Left renal cortex interstitium (tissue), 4 donors: ENCODE measurements around the gene MON2. TPM values are rescaled to one million over a fixed set of nuclear protein-coding genes. Genes with fewer than 3 reads are reported as not detected.
A peak's percentile ranks its signal among the peaks of the same experiment; 100 is the strongest.
"Not testable (repeated sequence)": the region's sequence is repeated elsewhere in the genome, so short reads cannot be mapped to it uniquely, and the experiment has no call there.

ENCODE experiments used
- DNase-seq, 4 donors: peaks; one replicate each; pipeline ENCODE4 v3.0.0-alpha.2; 2013; ENCODE audit warnings: low read depth in 4 of 4, low spot score in 2 of 4, missing footprints in 1 of 4
- polyA plus RNA-seq, 4 donors: library from polyadenylated mRNA; unstranded; fragments of 120-200 nt; gene quantifications; one replicate each; pipeline ENCODE4 v1.2.1, GENCODE V29; 2013; ENCODE audit not compliant: insufficient read length in 4 of 4

MON2 gene
- 10 to 100 TPM; 38.3 to 86.8 (median 56.2) TPM for polyA plus RNA-seq

DNA sequence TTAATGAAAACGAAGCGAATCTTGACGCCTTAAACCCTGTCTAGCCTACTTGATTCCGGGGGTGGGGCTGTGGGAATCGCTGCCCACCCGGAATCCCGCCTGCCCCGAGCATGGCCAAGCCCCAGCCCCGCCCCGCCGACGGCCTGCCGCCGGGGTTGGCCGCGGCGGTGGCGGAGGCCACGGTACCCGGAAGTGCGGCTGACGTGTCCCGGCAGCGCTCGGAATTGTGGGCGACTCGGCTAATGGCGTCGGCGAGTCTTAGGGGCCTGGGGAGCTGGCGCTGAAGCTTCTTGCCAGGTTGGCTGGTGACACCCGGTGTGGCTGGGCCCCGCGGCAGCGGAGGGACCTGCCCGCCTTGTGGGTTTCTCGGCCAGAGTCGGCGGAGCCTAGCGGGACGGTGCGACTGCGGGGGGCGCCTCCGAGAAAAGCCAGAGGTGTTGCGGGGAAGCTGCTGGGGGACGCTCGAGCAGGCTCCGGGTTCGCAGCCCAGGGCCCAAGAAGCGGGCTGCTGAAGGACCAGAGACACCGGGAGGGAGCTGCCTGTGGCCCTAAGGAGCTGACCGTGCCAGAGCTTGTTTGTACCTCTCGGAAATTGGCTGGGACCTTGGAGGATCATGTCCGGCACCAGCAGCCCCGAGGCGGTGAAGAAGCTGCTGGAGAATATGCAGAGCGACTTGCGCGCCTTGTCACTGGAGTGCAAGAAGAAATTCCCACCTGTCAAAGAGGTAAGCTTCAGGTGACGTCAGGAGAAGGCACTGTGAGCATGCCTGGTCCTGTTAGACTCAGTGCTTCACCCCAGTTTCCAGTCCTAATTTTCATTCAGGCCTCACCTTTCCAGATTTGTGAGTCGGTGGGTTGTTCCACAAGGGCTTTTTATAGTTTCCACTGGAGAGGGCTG is at the start of gene MON2:
TSS of gene MON2 (plus strand) at position 233 of the 898 bp plus-strand sequence. CDS start at position 615, 382 bp downstream.
- DNase-seq, result peak; percentile 63 to 83 (median 72)

GRCh38 chr12:62426089-62426488 is 40.5 kb upstream of the MON2 start:
- no peak for DNase-seq

DNA sequence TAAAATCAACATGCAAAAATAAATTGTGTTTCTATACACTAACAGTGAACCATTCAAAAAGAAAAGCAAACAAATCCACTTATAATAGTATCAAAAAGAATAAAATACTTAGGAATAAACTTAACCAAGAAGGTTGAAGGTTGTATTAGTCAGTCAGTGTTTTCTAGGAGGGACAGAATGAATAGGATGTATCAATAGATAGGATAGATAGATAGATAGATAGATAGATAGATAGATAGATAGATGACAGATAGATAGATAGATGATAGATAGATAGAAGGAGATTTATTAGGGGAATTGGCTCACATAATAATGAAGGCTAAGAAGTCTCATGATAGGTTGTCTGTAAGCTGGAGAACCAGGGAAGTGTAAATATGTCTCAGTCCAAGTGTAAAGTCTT is 37.2 kb upstream of the MON2 start:
- no peak for DNase-seq

DNA sequence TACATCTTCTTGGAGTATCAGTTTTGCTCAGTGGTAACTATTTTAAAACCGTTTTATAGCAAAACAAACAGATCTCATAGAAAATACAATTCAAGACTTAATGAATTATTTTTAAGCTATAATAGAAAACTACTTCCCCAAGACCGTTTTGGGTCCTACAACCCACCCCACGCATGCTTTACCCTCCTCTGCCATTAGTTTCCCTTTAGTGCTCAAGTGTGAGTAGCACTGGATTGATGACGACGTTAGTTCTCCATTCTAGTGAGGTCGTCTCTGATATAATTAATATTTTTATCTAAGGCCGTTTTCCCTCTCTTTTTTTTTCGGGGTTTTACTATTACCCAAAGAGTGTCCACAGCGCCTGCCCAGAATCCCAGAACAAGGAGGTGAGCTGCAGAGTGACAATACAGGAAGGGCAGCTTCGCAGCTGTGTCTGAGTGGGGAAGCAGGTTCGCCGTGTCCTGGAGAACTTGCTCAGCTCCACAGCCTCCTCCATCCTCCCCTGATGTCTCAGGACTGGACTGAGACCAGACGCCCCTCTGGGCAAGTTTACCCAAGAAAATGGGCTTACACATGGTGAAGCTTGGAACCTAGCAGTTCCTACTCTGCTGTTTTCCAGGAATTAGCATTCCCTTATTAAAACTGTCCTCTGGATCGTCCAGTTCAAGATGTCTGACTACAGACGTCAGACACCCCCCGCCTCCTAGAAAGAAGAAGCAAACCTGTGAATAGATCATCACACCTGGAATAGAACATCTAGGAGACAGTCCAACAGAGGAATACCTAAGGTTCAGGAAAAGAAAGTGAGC is 31.9 kb upstream of the MON2 start:
- no peak for DNase-seq

- DNase-seq, result peak in 3 of 4 donors; percentile 22 to 47 (median 37)
Measured at GRCh38 chr12:62435303-62436163, 31.1 kb upstream of the MON2 start.

DNA sequence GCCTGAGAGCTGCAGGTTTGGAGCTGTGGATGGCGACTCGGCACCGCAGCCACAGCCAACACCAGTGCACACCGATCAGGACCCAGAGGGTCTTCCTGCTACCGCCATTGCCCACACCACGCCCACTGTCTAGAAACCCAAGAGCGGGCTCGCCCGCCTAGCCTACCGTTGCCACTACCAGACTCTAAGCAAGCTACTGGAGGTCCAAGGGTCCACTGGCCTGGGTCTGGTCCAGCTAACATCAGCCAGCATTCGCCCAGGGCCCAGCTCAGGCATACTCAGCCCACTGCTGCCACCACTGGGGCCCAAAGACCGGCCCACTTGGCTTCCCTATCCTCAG is 30.5 kb upstream of the MON2 start:
- DNase-seq, result no peak

DNA sequence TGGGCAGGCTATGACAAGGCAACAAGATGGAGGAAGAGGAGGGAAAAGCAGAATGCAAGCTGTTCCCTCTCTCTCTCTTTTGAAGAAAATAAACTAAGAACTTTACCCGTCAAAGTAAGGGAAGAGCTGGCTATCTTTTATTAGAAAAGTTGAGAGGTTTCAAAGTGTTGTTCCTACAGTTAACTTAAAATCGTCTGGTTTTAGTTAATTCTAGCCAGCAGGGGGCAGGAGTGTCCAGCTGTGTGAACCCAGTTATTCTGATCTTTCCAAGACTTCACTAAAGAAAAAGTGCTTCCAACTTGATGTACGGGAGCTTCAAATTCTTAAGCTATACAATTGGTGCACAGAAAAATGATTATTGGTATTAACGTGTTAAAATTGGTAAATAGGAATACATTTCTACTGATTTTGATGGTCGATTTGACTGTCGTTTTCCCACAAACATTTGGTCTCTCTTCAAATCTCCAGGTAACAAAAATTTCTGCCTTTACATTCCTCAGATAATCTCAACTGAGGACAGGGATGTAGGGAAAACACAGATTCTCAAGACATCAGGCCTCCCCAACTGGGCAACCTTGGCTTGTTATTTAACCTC is 28.4 kb upstream of the MON2 start:
- peak in 1 of 4 donors; percentile 49 for DNase-seq

DNA sequence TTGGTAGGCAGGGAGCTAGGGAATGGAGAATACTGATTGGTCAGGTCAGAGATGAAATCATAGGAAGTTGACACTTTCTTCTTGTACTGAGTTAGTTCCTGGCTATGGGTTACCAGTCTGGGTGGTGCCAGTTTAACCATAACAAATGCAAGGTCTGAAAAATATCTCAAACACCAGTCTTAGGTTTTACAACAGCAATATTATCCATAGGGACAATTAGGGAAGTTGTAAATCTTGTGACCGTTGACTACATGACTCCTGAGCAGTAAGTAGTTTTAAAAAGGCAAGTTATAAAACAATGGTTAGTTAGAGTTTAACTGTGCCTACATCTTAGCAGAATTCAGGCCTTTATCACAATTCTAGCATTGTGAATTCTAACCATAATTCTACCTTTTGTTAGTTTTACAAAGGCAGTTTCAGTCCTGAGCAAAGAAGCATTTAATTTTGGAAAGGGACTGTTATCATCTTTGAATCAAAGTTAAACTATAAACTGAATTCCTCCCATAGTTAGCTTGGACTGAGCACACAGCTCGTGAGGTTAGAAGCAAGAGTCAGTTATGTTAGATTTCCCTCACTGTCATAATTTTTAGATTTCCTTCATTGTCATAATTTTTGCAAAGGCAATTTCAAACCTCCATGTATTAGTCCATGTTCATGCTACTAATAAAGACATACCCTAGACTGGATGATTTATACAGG is 19.7 kb upstream of the MON2 start:
- no peak for DNase-seq

- DNase-seq, result no peak
Measured at GRCh38 chr12:62448436-62448835, 18.2 kb upstream of the MON2 start.

GRCh38 chr12:62455429-62455828 is 11.2 kb upstream of the MON2 start:
- not testable (repeated sequence) for DNase-seq

GRCh38 chr12:62458626-62459025 is 8.0 kb upstream of the MON2 start:
- no peak for DNase-seq

GRCh38 chr12:62459976-62460375 is 6.7 kb upstream of the MON2 start:
- no peak for DNase-seq

DNA sequence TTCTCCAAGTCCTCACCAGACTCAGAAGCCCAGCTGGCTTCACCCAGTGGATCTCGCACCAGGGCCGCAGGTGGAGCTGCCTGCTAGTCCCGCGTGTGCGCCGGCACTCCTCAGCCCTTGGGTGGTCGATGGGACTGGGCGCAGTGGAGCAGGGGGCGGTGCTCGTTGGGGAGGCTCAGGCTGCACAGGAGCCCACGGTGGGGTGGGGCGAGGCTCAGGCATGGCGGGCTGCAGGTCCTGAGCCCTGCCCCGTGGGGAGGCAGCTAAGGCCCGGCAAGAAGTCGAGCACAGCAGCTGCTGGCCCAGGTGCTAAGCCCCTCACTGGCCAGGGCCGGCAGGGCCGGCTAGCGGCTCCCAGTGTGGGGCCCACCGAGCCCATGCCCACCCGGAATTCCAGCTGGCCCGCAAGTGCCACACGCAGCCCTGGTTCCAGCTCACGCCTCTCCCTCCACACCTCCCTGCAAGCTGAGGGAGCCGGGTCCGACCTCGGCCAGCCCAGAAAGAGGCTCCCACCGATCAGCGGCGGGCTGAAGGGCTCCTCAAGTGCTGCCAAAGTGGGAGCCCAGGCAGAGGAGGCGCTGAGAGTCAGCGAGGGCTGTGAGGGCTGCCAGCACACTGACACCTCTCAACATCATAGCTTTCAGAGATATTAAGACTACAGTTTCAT is 5.3 kb upstream of the MON2 start:
- DNase-seq, result not testable (repeated sequence)

GRCh38 chr12:62463252-62463651 is 3.4 kb upstream of the MON2 start:
- not testable (repeated sequence) for DNase-seq

- peak in 1 of 4 donors; percentile 18 for DNase-seq
Measured at GRCh38 chr12:62466018-62466593, 520 bp upstream of the MON2 start.

GRCh38 chr12:62468397-62468796 is 1.8 kb downstream of the MON2 start:
- no peak for DNase-seq

- DNase-seq, result no peak
Measured at GRCh38 chr12:62468935-62469334, 2.3 kb downstream of the MON2 start.

DNA sequence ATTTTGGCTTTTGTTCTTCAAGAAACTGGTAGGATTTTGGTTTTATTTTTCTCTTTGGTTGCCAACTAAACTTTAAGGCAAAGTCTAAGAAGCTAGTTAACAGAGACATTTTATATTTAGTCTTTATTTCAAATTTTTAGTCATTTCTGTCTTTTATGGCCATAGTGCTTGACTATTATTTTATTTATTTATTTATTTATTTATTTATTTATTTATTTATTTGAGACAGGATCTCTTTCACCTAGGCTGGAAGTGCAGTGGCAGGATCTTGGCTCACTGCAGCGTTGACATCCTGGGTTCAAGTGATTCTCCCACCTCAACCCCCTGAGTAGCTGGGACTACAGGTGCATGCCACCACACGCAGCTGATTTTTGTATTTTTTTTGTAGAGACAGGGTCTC is 3.1 kb downstream of the MON2 start:
- DNase-seq, result no peak

GRCh38 chr12:62471734-62472133 is 5.1 kb downstream of the MON2 start:
- no peak for DNase-seq
